Measurements from ENCODE around the gene FHOD3. TPM values are rescaled to one million over a fixed set of nuclear protein-coding genes. Genes with fewer than 3 reads are reported as not detected.

Gene FHOD3
- total and polyA plus RNA-seq, 4 donors: 0.57 to 1.3 (median 1.2) TPM; not detected in 1

DNA sequence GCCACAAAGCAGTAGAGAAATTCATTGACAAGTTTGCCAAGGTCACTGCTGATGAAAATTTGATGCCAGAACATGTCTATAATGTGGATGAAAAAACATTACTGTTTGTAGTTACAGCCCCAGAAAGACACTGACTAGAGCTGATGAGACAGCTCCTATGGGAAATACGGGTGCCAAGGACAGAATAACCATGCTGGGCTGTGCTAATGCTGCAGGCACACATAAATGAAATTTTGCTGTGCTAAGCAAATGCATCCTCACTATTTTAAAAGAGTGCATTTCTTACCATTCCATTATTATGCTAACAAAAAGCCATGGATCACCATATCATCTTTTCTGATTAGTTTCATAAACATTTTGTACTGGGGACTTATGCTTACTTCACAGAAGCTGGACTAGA, 208.2 kb downstream of the FHOD3 start:
- Histone ChIP-seq H3K36me3 (ENCODE audit: control insufficient read depth in 4 of 4, insufficient read depth in 3 of 4, low read depth in 1 of 4, low read length in 3 of 4) (no peaks in the 10 kb centered on the region), H3K4me1 (ENCODE audit: control insufficient read depth in 4 of 4, insufficient read depth in 4 of 4, low read length in 3 of 4) (no peaks in the 10 kb centered on the region), H3K27me3 (ENCODE audit: control insufficient read depth in 4 of 4, insufficient read depth in 4 of 4, low read length in 3 of 4) (no peaks in the 10 kb centered on the region), H3K4me3 (ENCODE audit: low read depth in 1 of 3, low read length in 3 of 3) (no peak overlapping the region), H3K9me3 (ENCODE audit: control insufficient read depth in 4 of 4, low read length in 3 of 4) (no peaks in the 10 kb centered on the region), H3K27ac (ENCODE audit: low read depth in 1 of 2, low read length in 2 of 2) (no peak overlapping the region), H3K9ac (ENCODE audit: low read depth in 1 of 2, low read length in 2 of 2) (no peak overlapping the region)
- no peak for DNase-seq (ENCODE audit: low spot score)
- WGBS: 89% methylated on average over 1 of the region's 1 CpG
- no peak for TF ChIP-seq FOXA1 (IDR thresholded peaks at IDR 0.05)
- no peak for TF ChIP-seq HNF4G (IDR thresholded peaks at IDR 0.05)

GRCh38 chr18:36509646-36510197, 212.2 kb downstream of the FHOD3 start:
- 62% methylated on average over 9 of the region's 9 CpGs for WGBS
- Histone ChIP-seq H3K27me3 (ENCODE audit: control insufficient read depth in 4 of 4, insufficient read depth in 4 of 4, low read length in 3 of 4) (no peaks in the 10 kb centered on the region), H3K4me1 (ENCODE audit: control insufficient read depth in 4 of 4, insufficient read depth in 4 of 4, low read length in 3 of 4) (no peaks in the 10 kb centered on the region), H3K9me3 (ENCODE audit: control insufficient read depth in 4 of 4, low read length in 3 of 4) (no peaks in the 10 kb centered on the region), H3K36me3 (ENCODE audit: control insufficient read depth in 4 of 4, insufficient read depth in 3 of 4, low read depth in 1 of 4, low read length in 3 of 4) (no peaks in the 10 kb centered on the region), H3K27ac (ENCODE audit: low read depth in 1 of 2, low read length in 2 of 2) (no peak overlapping the region), H3K9ac (ENCODE audit: low read depth in 1 of 2, low read length in 2 of 2) (no peak overlapping the region), H3K4me3 (ENCODE audit: low read depth in 1 of 3, low read length in 3 of 3) (no peak overlapping the region)
- TF ChIP-seq SP1 (IDR thresholded peaks at IDR 0.05) (no peak), NR2F2 (IDR thresholded peaks at IDR 0.05) (no peak), EGR1 (IDR thresholded peaks at IDR 0.05; ENCODE audit: low read depth in 2 of 2) (no peak), FOXA2 (IDR thresholded peaks at IDR 0.05) (no peak), RAD21 (IDR thresholded peaks at IDR 0.05) (no peak), HNF4G (IDR thresholded peaks at IDR 0.05) (no peak), GABPA (IDR thresholded peaks at IDR 0.05 in 1 of 2, conservative IDR thresholded peaks at IDR 0.05 in 1 of 2) (no peak), JUND (IDR thresholded peaks at IDR 0.05) (no peak), YY1 (IDR thresholded peaks at IDR 0.05) (no peak), TAF1 (conservative IDR thresholded peaks at IDR 0.05) (no peak)
- TF ChIP-seq, protein P1, sequence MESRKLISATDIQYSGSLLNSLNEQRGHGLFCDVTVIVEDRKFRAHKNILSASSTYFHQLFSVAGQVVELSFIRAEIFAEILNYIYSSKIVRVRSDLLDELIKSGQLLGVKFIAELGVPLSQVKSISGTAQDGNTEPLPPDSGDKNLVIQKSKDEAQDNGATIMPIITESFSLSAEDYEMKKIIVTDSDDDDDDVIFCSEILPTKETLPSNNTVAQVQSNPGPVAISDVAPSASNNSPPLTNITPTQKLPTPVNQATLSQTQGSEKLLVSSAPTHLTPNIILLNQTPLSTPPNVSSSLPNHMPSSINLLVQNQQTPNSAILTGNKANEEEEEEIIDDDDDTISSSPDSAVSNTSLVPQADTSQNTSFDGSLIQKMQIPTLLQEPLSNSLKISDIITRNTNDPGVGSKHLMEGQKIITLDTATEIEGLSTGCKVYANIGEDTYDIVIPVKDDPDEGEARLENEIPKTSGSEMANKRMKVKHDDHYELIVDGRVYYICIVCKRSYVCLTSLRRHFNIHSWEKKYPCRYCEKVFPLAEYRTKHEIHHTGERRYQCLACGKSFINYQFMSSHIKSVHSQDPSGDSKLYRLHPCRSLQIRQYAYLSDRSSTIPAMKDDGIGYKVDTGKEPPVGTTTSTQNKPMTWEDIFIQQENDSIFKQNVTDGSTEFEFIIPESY (IDR thresholded peaks at IDR 0.05): no peak
- TF ChIP-seq, protein P2, sequence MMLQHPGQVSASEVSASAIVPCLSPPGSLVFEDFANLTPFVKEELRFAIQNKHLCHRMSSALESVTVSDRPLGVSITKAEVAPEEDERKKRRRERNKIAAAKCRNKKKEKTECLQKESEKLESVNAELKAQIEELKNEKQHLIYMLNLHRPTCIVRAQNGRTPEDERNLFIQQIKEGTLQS (IDR thresholded peaks at IDR 0.05): no peak
- TF ChIP-seq, protein P3, sequence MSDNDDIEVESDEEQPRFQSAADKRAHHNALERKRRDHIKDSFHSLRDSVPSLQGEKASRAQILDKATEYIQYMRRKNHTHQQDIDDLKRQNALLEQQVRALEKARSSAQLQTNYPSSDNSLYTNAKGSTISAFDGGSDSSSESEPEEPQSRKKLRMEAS (IDR thresholded peaks at IDR 0.05): no peak
- DNase-seq (ENCODE audit: low spot score): no peak

GRCh38 chr18:36511791-36512352, 214.4 kb downstream of the FHOD3 start:
- DNase-seq (ENCODE audit: low spot score): no peak
- no peak overlapping the region for H3K9ac ChIP-seq (ENCODE audit: low read depth in 1 of 2, low read length in 2 of 2)
- no peaks in the 10 kb centered on the region for H3K4me1 ChIP-seq (ENCODE audit: control insufficient read depth in 4 of 4, insufficient read depth in 4 of 4, low read length in 3 of 4)
- H3K4me3 ChIP-seq (ENCODE audit: low read depth in 1 of 3, low read length in 3 of 3): no peak overlapping the region
- TF ChIP-seq, protein P2 (IDR thresholded peaks at IDR 0.05): no peak
- no peak for TF ChIP-seq FOXA1 (IDR thresholded peaks at IDR 0.05)
- TF ChIP-seq SP1 (IDR thresholded peaks at IDR 0.05): no peak
- no peak for TF ChIP-seq FOXA2 (IDR thresholded peaks at IDR 0.05)
- no peak for TF ChIP-seq RAD21 (IDR thresholded peaks at IDR 0.05)
- H3K27me3 ChIP-seq (ENCODE audit: control insufficient read depth in 4 of 4, insufficient read depth in 4 of 4, low read length in 3 of 4): no peaks in the 10 kb centered on the region
- no peaks in the 10 kb centered on the region for H3K36me3 ChIP-seq (ENCODE audit: control insufficient read depth in 4 of 4, insufficient read depth in 3 of 4, low read depth in 1 of 4, low read length in 3 of 4)
- 69% methylated on average over 5 of the region's 5 CpGs for WGBS
- no peak overlapping the region for H3K27ac ChIP-seq (ENCODE audit: low read depth in 1 of 2, low read length in 2 of 2)
- no peaks in the 10 kb centered on the region for H3K9me3 ChIP-seq (ENCODE audit: control insufficient read depth in 4 of 4, low read length in 3 of 4)
